Measurements from ENCODE around the gene GHR. TPM values are rescaled to one million over a fixed set of nuclear protein-coding genes. Genes with fewer than 3 reads are reported as not detected.

Gene GHR
- total RNA-seq, 1 experiment from 2014 or later = 1.8 TPM

GRCh38 chr5:42495914-42496313, 72.7 kb downstream of the GHR start:
- CTCF ChIA-PET = interaction anchor here (0.7 to 1.6 kb wide), 8 partner anchors 14 to 160 kb away, joined by 3 to 9 read pairs (median 4); partner anchors contain the start of gene GHR
- BruUV-seq (replicated peaks) = no TSS peak
- Mint-ChIP-seq H3K4me3 (ENCODE audit: unreplicated experiment) (no peak overlapping the region), H3K27ac (ENCODE audit: low read depth, unreplicated experiment) (no peak overlapping the region), H3K4me1 (ENCODE audit: insufficient read depth, unreplicated experiment) (peaks cover 46% of the 10 kb centered on the region), H3K36me3 (ENCODE audit: insufficient read depth, unreplicated experiment) (no peaks in the 10 kb centered on the region), H3K27me3 (ENCODE audit: insufficient read depth, unreplicated experiment) (no peaks in the 10 kb centered on the region), H3K9me3 (ENCODE audit: unreplicated experiment) (no peaks in the 10 kb centered on the region)
- peak; percentile 85 for DNase-seq (ENCODE audit: unreplicated experiment)
- intact Hi-C loops (cut with micrococcal nuclease) = no loop called here
- no peak for TF ChIP-seq CTCF (IDR thresholded peaks at IDR 0.05; ENCODE audit: unreplicated experiment)
- POLR2A ChIA-PET = interaction anchor here (0.7 to 3.2 kb wide), 6 partner anchors 10 to 592 kb away, joined by 3 to 16 read pairs (median 6); partner anchors contain the start of gene RIMOC1

- Mint-ChIP-seq H3K4me3 (ENCODE audit: unreplicated experiment) (no peak overlapping the region), H3K4me1 (ENCODE audit: insufficient read depth, unreplicated experiment) (peaks cover 48% of the 10 kb centered on the region), H3K9me3 (ENCODE audit: unreplicated experiment) (no peaks in the 10 kb centered on the region), H3K36me3 (ENCODE audit: insufficient read depth, unreplicated experiment) (no peaks in the 10 kb centered on the region), H3K27me3 (ENCODE audit: insufficient read depth, unreplicated experiment) (no peaks in the 10 kb centered on the region), H3K27ac (ENCODE audit: low read depth, unreplicated experiment) (no peak overlapping the region)
- intact Hi-C loops (cut with micrococcal nuclease) = no loop called here
- no TSS peak for BruUV-seq (replicated peaks)
- CTCF ChIA-PET = interaction anchor here (1.2 to 1.4 kb wide), 2 partner anchors 87 to 110 kb away, joined by 3 to 4 read pairs; no protein-coding TSS in a partner anchor
- TF ChIP-seq CTCF (IDR thresholded peaks at IDR 0.05; ENCODE audit: unreplicated experiment) = no peak
- POLR2A ChIA-PET = interaction anchor here (2.2 to 3.2 kb wide), 2 partner anchors 11 to 592 kb away, joined by 6 to 16 read pairs; partner anchors contain the start of gene RIMOC1
- no peak for DNase-seq (ENCODE audit: unreplicated experiment)
Observed at GRCh38 chr5:42496397-42497156, 73.3 kb downstream of the GHR start.

GRCh38 chr5:42498000-42498399, 74.8 kb downstream of the GHR start:
- no peak overlapping the region for H3K27ac Mint-ChIP-seq (ENCODE audit: low read depth, unreplicated experiment)
- H3K27me3 Mint-ChIP-seq (ENCODE audit: insufficient read depth, unreplicated experiment) = no peaks in the 10 kb centered on the region
- POLR2A ChIA-PET = interaction anchor here (4.1 kb wide), 1 partner anchor 74 kb away, joined by 23 read pairs; the partner anchor contains the start of gene GHR
- intact Hi-C loops (cut with micrococcal nuclease) = no loop called here
- TF ChIP-seq CTCF (IDR thresholded peaks at IDR 0.05; ENCODE audit: unreplicated experiment) = no peak
- no peak for DNase-seq (ENCODE audit: unreplicated experiment)
- CTCF ChIA-PET = interaction anchor here (0.6 to 4.7 kb wide), 5 partner anchors 16 to 86 kb away, joined by 3 to 25 read pairs (median 4); no protein-coding TSS in a partner anchor
- H3K4me3 Mint-ChIP-seq (ENCODE audit: unreplicated experiment) = no peak overlapping the region
- no peaks in the 10 kb centered on the region for H3K36me3 Mint-ChIP-seq (ENCODE audit: insufficient read depth, unreplicated experiment)
- no peaks in the 10 kb centered on the region for H3K9me3 Mint-ChIP-seq (ENCODE audit: unreplicated experiment)
- H3K4me1 Mint-ChIP-seq (ENCODE audit: insufficient read depth, unreplicated experiment) = peaks cover 49% of the 10 kb centered on the region
- no TSS peak for BruUV-seq (replicated peaks)

- POLR2A ChIA-PET = interaction anchor here (0.6 to 4.1 kb wide), 6 partner anchors 44 to 86 kb away, joined by 3 to 23 read pairs (median 3); partner anchors contain the start of gene GHR
- intact Hi-C loops (cut with micrococcal nuclease) = no loop called here
- CTCF ChIA-PET = interaction anchor here (0.6 to 4.7 kb wide), 6 partner anchors 15 to 85 kb away, joined by 3 to 25 read pairs (median 5); partner anchors contain the start of gene GHR
- H3K4me1 Mint-ChIP-seq (ENCODE audit: insufficient read depth, unreplicated experiment) = peaks cover 59% of the 10 kb centered on the region
- no peak overlapping the region for H3K27ac Mint-ChIP-seq (ENCODE audit: low read depth, unreplicated experiment)
- H3K9me3 Mint-ChIP-seq (ENCODE audit: unreplicated experiment) = no peaks in the 10 kb centered on the region
- BruUV-seq (replicated peaks) = no TSS peak
- TF ChIP-seq CTCF (IDR thresholded peaks at IDR 0.05; ENCODE audit: unreplicated experiment) = no peak
- H3K36me3 Mint-ChIP-seq (ENCODE audit: insufficient read depth, unreplicated experiment) = no peaks in the 10 kb centered on the region
- no peak overlapping the region for H3K4me3 Mint-ChIP-seq (ENCODE audit: unreplicated experiment)
- no peaks in the 10 kb centered on the region for H3K27me3 Mint-ChIP-seq (ENCODE audit: insufficient read depth, unreplicated experiment)
- peak; percentile 22 for DNase-seq (ENCODE audit: unreplicated experiment)
Observed at GRCh38 chr5:42499016-42499415, 75.8 kb downstream of the GHR start.

All from MCF 10A (cell line).